Measurements from ENCODE around the gene CELSR3. TPM values are rescaled to one million over a fixed set of nuclear protein-coding genes. Genes with fewer than 3 reads are reported as not detected.

Gene CELSR3
- polyA plus RNA-seq, 3 donors: 1.2 to 1.6 (median 1.3) TPM

- DNase-seq: no peak
Observed at GRCh38 chr3:48636149-48636655, 26.5 kb downstream of the CELSR3 start.

- peak; percentile 97 for DNase-seq
Observed at GRCh38 chr3:48635222-48636021, 27.3 kb downstream of the CELSR3 start, which contains the start of gene SLC26A6. Gene SLC26A6 (minus strand): TSS chr3:48635461. CDS start chr3:48635393, 68 bp downstream.

- DNase-seq: no peak
Observed at GRCh38 chr3:48634661-48635221, 27.9 kb downstream of the CELSR3 start.

- no peak for DNase-seq
Observed at GRCh38 chr3:48633743-48634142, 28.9 kb downstream of the CELSR3 start.

GRCh38 chr3:48633256-48633655 lies 29.4 kb downstream of the CELSR3 start:
- DNase-seq: no peak

- no peak for DNase-seq
Observed at GRCh38 chr3:48631516-48632448, 30.9 kb downstream of the CELSR3 start.

- no peak for DNase-seq
Observed at GRCh38 chr3:48630833-48631232, 31.9 kb downstream of the CELSR3 start.

GRCh38 chr3:48630407-48630806 lies 32.3 kb downstream of the CELSR3 start:
- no peak for DNase-seq

GRCh38 chr3:48629894-48630293 lies 32.8 kb downstream of the CELSR3 start:
- no peak for DNase-seq

GRCh38 chr3:48628277-48629017 lies 34.2 kb downstream of the CELSR3 start:
- no peak for DNase-seq

GRCh38 chr3:48625600-48625999 lies 37.1 kb downstream of the CELSR3 start:
- no peak for DNase-seq

GRCh38 chr3:48624767-48625166 lies 37.9 kb downstream of the CELSR3 start:
- DNase-seq: no peak

GRCh38 chr3:48623851-48624547 lies 38.7 kb downstream of the CELSR3 start:
- DNase-seq: no peak

GRCh38 chr3:48621461-48621869 lies 41.2 kb downstream of the CELSR3 start, which contains the start of gene TMEM89:
Gene TMEM89 (minus strand): TSS chr3:48621769. CDS start chr3:48621756, 13 bp downstream.
- DNase-seq: no peak

- no peak for DNase-seq
Observed at GRCh38 chr3:48619541-48620524, 42.9 kb downstream of the CELSR3 start.

GRCh38 chr3:48617559-48617958 lies 45.1 kb downstream of the CELSR3 start:
- no peak for DNase-seq

- DNase-seq: no peak
Observed at GRCh38 chr3:48614044-48614443, 48.6 kb downstream of the CELSR3 start.

GRCh38 chr3:48612309-48612708 lies 50.4 kb downstream of the CELSR3 start:
- no peak for DNase-seq
